ENCODE measurements around the gene FAM3A.
A peak's percentile ranks its signal among the peaks of the same experiment; 100 is the strongest.

Gene FAM3A

GRCh38 chrX:154478728-154479622 lies 37.1 kb downstream of the FAM3A start, which contains the start of gene LAGE3:
Gene LAGE3, minus strand, starts transcription at chrX:154479281. Its CDS starts 366 bp downstream, at chrX:154478915.
- peak; percentile 88 for DNase-seq

DNA sequence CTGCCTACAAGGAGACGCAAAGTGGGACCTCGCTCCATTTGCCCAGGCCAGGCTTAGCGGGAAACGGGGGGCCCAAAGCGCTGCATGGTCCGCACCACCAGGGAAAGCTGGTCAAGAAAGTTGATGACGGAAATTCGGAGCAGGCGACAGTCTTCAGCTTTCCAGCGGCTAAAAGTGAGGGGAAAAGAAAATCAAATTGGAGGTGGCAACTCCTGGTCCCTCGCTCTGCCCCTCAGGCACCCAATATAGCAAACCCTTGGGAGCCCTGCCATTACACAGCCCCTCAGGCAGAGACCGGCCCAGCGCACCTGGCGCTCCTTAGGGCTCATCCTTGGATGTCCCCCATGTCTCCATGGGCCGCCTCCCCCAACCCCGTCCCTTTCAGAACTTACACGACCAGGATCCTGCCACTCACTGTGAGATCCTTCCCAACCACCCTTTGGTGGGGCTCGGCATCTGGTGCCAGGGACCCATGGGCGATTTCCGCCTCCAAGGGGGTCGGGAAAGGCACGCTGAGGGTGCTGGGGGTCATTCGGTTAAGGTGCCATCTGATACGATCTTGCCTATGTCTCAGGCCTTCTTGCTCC lies 38.0 kb downstream of the FAM3A start:
- no peak for DNase-seq

DNA sequence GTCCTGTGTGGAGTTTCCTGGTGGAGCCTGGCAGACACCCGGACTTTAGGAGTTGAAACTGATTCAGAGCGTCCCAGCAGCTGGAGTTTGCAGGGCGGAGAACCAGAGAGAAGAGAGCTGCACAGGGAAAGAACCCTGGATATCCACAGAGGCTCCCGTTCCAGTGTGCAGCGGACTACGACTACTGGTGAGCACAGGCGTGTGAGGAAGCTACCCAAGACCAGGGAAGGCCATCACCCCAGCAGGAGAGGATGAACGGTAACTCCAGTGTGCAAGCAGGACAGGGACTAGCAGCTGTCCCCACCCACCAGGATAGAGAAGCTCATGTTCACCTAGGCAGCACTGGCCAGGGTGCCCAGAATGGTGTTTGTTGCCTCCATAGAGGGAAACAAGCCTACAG lies 39.2 kb downstream of the FAM3A start:
- no peak for DNase-seq

- DNase-seq = no peak
These were observed 42.3 kb downstream of the FAM3A start for GRCh38 chrX:154473683-154474082.

GRCh38 chrX:154472685-154473632 lies 43.1 kb downstream of the FAM3A start:
- no peak for DNase-seq

- no peak for DNase-seq
These were observed 44.0 kb downstream of the FAM3A start for GRCh38 chrX:154471839-154472684.

DNA sequence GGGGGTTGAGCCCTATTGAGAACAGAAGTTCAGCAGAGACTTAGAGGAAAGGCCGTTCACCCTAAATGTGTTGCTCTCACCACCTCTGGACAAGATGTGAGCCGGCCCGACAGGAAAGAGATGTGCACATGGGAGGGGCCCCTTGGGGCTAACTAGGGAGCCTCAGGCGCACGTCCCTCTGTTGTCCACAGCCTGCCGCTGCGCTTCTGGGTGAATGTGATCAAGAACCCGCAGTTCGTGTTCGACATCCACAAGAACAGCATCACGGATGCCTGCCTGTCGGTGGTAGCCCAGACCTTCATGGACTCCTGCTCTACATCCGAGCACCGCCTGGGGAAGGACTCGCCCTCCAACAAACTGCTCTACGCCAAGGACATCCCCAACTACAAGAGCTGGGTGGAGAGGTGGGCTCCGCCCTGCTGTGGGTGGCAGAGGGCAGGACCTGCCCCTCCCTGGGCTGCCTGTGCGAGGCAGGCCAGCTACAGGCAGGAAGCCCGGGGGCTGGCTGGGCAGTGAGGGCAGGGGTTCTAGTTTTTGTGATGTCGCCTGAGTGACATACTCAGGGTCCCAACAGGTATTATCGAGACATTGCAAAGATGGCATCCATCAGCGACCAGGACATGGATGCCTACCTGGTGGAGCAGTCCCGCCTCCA lies 45.0 kb downstream of the FAM3A start:
- no peak for DNase-seq

- DNase-seq = no peak
These were observed 45.6 kb downstream of the FAM3A start for GRCh38 chrX:154470434-154470833.

GRCh38 chrX:154469880-154470279 lies 46.2 kb downstream of the FAM3A start:
- DNase-seq = no peak

DNA sequence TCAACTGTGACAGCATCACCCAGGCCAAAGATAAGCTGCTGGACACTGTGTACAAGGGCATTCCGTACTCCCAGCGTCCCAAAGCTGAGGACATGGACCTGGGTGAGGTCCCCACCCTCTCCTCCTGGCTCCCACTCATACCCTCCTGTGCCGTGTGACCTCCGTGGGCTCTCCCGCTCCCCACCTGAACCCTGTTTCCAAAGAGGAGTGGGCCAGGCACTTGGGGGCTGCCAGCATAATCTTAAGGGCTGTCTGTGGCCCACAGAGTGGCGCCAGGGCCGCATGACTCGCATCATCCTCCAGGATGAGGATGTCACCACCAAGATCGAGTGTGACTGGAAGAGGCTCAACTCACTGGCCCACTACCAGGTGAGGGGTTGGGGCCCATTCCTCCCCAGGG lies 46.9 kb downstream of the FAM3A start:
- DNase-seq = no peak

DNA sequence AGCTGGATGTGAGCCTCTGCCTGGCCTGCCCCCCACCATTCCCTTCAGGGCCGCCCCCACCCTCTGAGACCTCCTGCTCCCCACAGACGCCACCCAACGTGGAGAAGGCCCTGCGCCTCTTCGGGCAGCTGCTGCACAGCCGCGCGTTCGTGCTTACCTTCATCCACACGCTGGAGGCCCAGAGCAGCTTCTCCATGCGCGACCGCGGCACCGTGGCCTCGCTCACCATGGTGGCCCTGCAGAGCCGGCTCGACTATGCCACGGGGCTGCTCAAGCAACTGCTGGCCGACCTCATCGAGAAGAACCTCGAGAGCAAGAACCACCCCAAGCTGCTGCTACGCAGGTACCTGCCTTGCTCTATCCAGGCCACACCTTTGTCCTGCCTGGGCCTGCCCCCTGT lies 47.8 kb downstream of the FAM3A start:
- DNase-seq = no peak

DNA sequence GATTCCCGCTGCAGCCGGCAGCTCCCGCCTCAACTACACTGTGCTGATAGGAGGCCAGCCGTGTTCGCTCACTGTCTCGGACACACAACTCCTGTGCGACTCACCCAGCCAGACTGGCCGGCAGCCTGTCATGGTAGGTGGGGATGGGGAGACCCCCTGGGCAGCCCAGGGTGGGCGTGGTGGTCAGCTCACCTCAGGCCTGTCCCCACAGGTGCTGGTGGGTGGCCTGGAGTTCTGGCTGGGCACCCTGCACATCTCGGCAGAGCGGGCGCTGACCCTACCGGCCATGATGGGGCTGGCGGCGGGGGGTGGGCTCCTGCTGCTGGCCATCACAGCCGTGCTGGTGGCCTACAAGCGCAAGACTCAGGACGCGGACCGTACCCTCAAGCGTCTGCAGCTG lies 48.5 kb downstream of the FAM3A start:
- DNase-seq = no peak

DNA sequence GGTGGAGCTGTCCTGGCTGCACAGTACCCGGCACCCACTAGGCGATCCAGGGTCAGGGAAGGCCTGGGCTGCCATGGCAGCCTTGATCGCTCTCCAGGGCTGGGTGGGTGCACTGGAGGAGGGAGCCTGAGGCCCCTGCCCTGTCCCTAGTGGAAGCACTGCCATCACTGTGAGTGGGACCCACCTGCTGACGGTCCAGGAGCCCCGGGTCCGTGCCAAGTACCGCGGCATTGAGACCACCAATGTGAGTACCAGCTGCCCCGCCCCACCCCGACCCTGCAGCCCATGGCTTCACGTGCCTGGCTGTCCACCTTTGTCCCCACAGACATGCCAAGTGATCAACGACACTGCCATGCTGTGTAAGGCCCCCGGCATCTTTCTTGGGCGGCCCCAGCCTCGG lies 49.1 kb downstream of the FAM3A start:
- no peak for DNase-seq

- DNase-seq = no peak
These were observed 50.0 kb downstream of the FAM3A start for GRCh38 chrX:154466036-154466435.

- no peak for DNase-seq
These were observed 50.4 kb downstream of the FAM3A start for GRCh38 chrX:154465601-154466000.

GRCh38 chrX:154464806-154465365 lies 51.1 kb downstream of the FAM3A start:
- no peak for DNase-seq

DNA sequence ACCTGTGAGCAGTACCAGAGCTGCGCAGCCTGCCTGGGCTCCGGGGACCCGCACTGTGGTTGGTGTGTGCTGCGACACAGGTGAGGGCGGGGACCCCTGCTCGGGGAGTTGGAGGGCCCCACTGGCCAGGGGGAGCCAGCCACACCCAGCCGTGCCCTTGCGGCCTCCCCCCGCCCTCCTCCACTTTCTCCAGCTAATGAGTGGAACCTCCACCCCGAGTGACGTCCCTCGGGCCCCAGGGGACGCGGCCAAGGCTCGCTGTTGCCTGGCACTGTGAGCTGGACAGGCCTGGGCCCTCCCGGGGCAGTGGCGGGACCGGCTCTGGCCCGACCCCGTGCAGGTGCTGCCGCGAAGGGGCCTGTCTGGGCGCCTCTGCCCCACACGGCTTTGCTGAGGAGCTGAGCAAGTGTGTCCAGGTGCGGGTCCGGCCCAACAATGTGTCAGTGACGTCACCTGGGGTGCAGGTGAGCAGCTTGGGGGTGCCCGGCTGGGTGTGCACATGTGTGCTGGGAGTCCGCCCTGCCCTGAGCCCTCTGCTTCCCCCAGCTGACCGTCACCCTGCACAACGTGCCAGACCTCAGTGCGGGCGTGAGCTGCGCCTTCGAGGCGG lies 52.3 kb downstream of the FAM3A start:
- no peak for DNase-seq

DNA sequence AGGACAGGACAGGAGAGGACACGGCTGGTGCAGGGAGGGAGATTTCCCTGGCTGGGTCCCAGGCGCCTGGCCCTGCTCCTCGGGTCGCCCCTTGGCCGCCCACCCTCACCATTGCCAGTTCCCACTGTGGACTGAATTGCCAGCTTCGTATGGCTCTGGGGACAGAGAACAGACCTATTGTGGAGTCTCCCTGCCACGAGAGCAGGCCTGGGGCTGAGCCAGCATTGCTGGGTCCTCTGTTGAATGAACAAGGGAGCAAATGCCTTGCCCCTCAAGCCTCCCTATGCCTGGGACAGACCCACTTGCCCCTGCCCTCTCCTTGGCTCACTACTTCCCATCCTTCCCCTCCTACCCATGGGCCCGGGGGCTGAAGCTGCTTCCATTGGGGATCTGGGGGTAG lies 53.6 kb downstream of the FAM3A start:
- DNase-seq = no peak

DNA sequence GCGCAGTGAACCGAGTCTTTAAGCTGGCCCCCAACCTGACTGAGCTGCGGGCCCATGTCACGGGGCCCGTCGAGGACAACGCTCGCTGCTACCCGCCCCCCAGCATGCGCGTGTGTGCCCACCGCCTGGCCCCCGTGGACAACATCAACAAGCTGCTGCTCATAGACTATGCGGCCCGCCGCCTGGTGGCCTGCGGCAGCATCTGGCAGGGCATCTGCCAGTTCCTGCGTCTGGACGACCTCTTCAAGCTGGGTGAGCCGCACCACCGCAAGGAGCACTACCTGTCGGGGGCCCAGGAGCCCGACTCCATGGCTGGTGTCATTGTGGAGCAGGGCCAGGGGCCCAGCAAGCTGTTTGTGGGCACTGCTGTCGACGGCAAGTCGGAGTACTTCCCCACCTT lies 55.7 kb downstream of the FAM3A start:
- DNase-seq = no peak

- no peak for DNase-seq
These were observed 56.2 kb downstream of the FAM3A start for GRCh38 chrX:154459832-154460231.

Measured in stimulated activated naive CD4-positive, alpha-beta T cell treated with Interleukin-2 at 50 U/mL for 16 hours (primary cell).